ENCODE measurements around the gene DNAJC24. TPM values are rescaled to one million over a fixed set of nuclear protein-coding genes. Genes with fewer than 3 reads are reported as not detected.
"Not testable (repeated sequence)": the region's sequence is repeated elsewhere in the genome, so short reads cannot be mapped to it uniquely, and the experiment has no call there.

The DNAJC24 gene
- 10 to 100 TPM; 16.6 to 16.8 TPM for total RNA-seq

- peak; percentile 95 for DNase-seq
Measured at GRCh38 chr11:31369348-31370329, at the start of gene DNAJC24, which contains the start of gene DCDC1. DNAJC24 (plus strand) TSS chr11:31369860; CDS start chr11:31370749, 889 bp downstream. DCDC1 (minus strand) TSS chr11:31369739; CDS start chr11:31328280, 41,459 bp downstream.

GRCh38 chr11:31321494-31321893 lies 48.2 kb upstream of the DNAJC24 start:
- DNase-seq; H3K4me3 Mint-ChIP-seq; H3K27me3 Mint-ChIP-seq; POLR2A ChIA-PET; H3K9me3 Mint-ChIP-seq; CTCF ChIA-PET; H3K4me1 Mint-ChIP-seq; H3K27ac Mint-ChIP-seq; H3K36me3 Mint-ChIP-seq (ENCODE audit: low read depth): not testable (repeated sequence)

More at GRCh38 chr11:31369348-31370329, at the start of gene DNAJC24, which contains the start of gene DCDC1:
- ChIA-PET CTCF (interaction anchor here (0.8 to 1.1 kb wide), 3 partner anchors 9 to 290 kb away, joined by 3 to 5 read pairs (median 3); no protein-coding TSS in a partner anchor), POLR2A (no interaction called here)
- H3K27me3 Mint-ChIP-seq: peaks cover 8% of the 10 kb centered on the region
- peaks cover 4% of the 10 kb centered on the region for H3K36me3 Mint-ChIP-seq (ENCODE audit: low read depth)
- peak within 1 kb of the TSS; percentile 96 for H3K27ac Mint-ChIP-seq
- peak within 1 kb of the TSS; percentile 94 for H3K4me3 Mint-ChIP-seq
- no peaks in the 10 kb centered on the region for H3K9me3 Mint-ChIP-seq
- peaks cover 44% of the 10 kb centered on the region for H3K4me1 Mint-ChIP-seq

GRCh38 chr11:31323145-31323544 lies 46.5 kb upstream of the DNAJC24 start:
- Mint-ChIP-seq H3K36me3 (ENCODE audit: low read depth) (no peaks in the 10 kb centered on the region), H3K4me3 (no peak overlapping the region), H3K27me3 (no peaks in the 10 kb centered on the region), H3K9me3 (no peaks in the 10 kb centered on the region), H3K4me1 (peaks cover 5% of the 10 kb centered on the region), H3K27ac (no peak overlapping the region)
- ChIA-PET POLR2A (no interaction called here), CTCF (no interaction called here)
- DNase-seq: no peak

- DNase-seq: no peak
- H3K4me3 Mint-ChIP-seq: no peak overlapping the region
- ChIA-PET POLR2A (no interaction called here), CTCF (no interaction called here)
- no peaks in the 10 kb centered on the region for H3K36me3 Mint-ChIP-seq (ENCODE audit: low read depth)
- no peak overlapping the region for H3K27ac Mint-ChIP-seq
- no peaks in the 10 kb centered on the region for H3K27me3 Mint-ChIP-seq
- H3K9me3 Mint-ChIP-seq: no peaks in the 10 kb centered on the region
- H3K4me1 Mint-ChIP-seq: peaks cover 5% of the 10 kb centered on the region
Measured at GRCh38 chr11:31325160-31325559, 44.5 kb upstream of the DNAJC24 start.

- Mint-ChIP-seq H3K27me3 (no peaks in the 10 kb centered on the region), H3K27ac (no peak overlapping the region), H3K4me1 (peaks cover 5% of the 10 kb centered on the region), H3K4me3 (no peak overlapping the region), H3K9me3 (no peaks in the 10 kb centered on the region), H3K36me3 (ENCODE audit: low read depth) (no peaks in the 10 kb centered on the region)
- ChIA-PET CTCF (no interaction called here), POLR2A (no interaction called here)
- no peak for DNase-seq
Measured at GRCh38 chr11:31326470-31327148, 43.1 kb upstream of the DNAJC24 start.

GRCh38 chr11:31327417-31327816 lies 42.2 kb upstream of the DNAJC24 start:
- ChIA-PET CTCF (no interaction called here), POLR2A (no interaction called here)
- H3K9me3 Mint-ChIP-seq: no peaks in the 10 kb centered on the region
- no peak for DNase-seq
- peaks cover 5% of the 10 kb centered on the region for H3K4me1 Mint-ChIP-seq
- H3K4me3 Mint-ChIP-seq: no peak overlapping the region
- no peaks in the 10 kb centered on the region for H3K36me3 Mint-ChIP-seq (ENCODE audit: low read depth)
- H3K27me3 Mint-ChIP-seq: no peaks in the 10 kb centered on the region
- no peak overlapping the region for H3K27ac Mint-ChIP-seq

- Mint-ChIP-seq H3K27me3 (no peaks in the 10 kb centered on the region), H3K36me3 (ENCODE audit: low read depth) (no peaks in the 10 kb centered on the region), H3K27ac (no peak overlapping the region), H3K4me3 (no peak overlapping the region), H3K9me3 (no peaks in the 10 kb centered on the region), H3K4me1 (peaks cover 5% of the 10 kb centered on the region)
- DNase-seq: no peak
- ChIA-PET CTCF (no interaction called here), POLR2A (no interaction called here)
Measured at GRCh38 chr11:31328697-31329096, 41.0 kb upstream of the DNAJC24 start.

GRCh38 chr11:31337806-31338205 lies 31.9 kb upstream of the DNAJC24 start:
- Mint-ChIP-seq H3K27me3 (peaks cover 7% of the 10 kb centered on the region), H3K4me3 (no peak overlapping the region), H3K27ac (no peak overlapping the region), H3K9me3 (no peaks in the 10 kb centered on the region), H3K36me3 (ENCODE audit: low read depth) (no peaks in the 10 kb centered on the region), H3K4me1 (no peaks in the 10 kb centered on the region)
- POLR2A ChIA-PET: no interaction called here
- CTCF ChIA-PET: interaction anchor here (0.6 kb wide), 1 partner anchor 64 kb away, joined by 3 read pairs; no protein-coding TSS in a partner anchor
- DNase-seq: no peak

GRCh38 chr11:31340903-31341572 lies 28.6 kb upstream of the DNAJC24 start:
- ChIA-PET POLR2A (no interaction called here), CTCF (interaction anchor here (1.3 kb wide), 1 partner anchor 12 kb away, joined by 3 read pairs; no protein-coding TSS in a partner anchor)
- Mint-ChIP-seq H3K36me3 (ENCODE audit: low read depth) (no peaks in the 10 kb centered on the region), H3K9me3 (no peaks in the 10 kb centered on the region), H3K4me3 (no peak overlapping the region), H3K27me3 (peaks cover 9% of the 10 kb centered on the region), H3K4me1 (no peaks in the 10 kb centered on the region), H3K27ac (no peak overlapping the region)
- peak; percentile 16 for DNase-seq

GRCh38 chr11:31351168-31351567 lies 18.5 kb upstream of the DNAJC24 start:
- Mint-ChIP-seq H3K27ac (no peak overlapping the region), H3K9me3 (no peaks in the 10 kb centered on the region), H3K4me3 (no peak overlapping the region), H3K4me1 (no peaks in the 10 kb centered on the region), H3K27me3 (peaks cover 17% of the 10 kb centered on the region), H3K36me3 (ENCODE audit: low read depth) (no peaks in the 10 kb centered on the region)
- POLR2A ChIA-PET: no interaction called here
- CTCF ChIA-PET: interaction anchor here (1.3 kb wide), 1 partner anchor 607 kb away, joined by 3 read pairs; no protein-coding TSS in a partner anchor
- no peak for DNase-seq

GRCh38 chr11:31355131-31355530 lies 14.5 kb upstream of the DNAJC24 start:
- Mint-ChIP-seq H3K4me3 (no peak overlapping the region), H3K27ac (no peak overlapping the region), H3K9me3 (no peaks in the 10 kb centered on the region), H3K36me3 (ENCODE audit: low read depth) (no peaks in the 10 kb centered on the region), H3K4me1 (no peaks in the 10 kb centered on the region), H3K27me3 (peaks cover 12% of the 10 kb centered on the region)
- ChIA-PET POLR2A (no interaction called here), CTCF (interaction anchor here (0.6 to 1.6 kb wide), 2 partner anchors 9 to 327 kb away, joined by 3 to 4 read pairs; no protein-coding TSS in a partner anchor)
- no peak for DNase-seq

- ChIA-PET POLR2A (no interaction called here), CTCF (no interaction called here)
- Mint-ChIP-seq H3K36me3 (ENCODE audit: low read depth) (no peaks in the 10 kb centered on the region), H3K9me3 (no peaks in the 10 kb centered on the region), H3K4me1 (peaks cover 1% of the 10 kb centered on the region), H3K27me3 (peaks cover 12% of the 10 kb centered on the region), H3K27ac (no peak overlapping the region), H3K4me3 (no peak overlapping the region)
- DNase-seq: no peak
Measured at GRCh38 chr11:31355817-31356216, 13.8 kb upstream of the DNAJC24 start.

GRCh38 chr11:31361743-31362142 lies 7.9 kb upstream of the DNAJC24 start:
- Mint-ChIP-seq H3K4me3 (no peak overlapping the region), H3K4me1 (peaks cover 20% of the 10 kb centered on the region), H3K27me3 (peaks cover 8% of the 10 kb centered on the region), H3K27ac (no peak overlapping the region), H3K9me3 (no peaks in the 10 kb centered on the region), H3K36me3 (ENCODE audit: low read depth) (no peaks in the 10 kb centered on the region)
- CTCF ChIA-PET: no interaction called here
- POLR2A ChIA-PET: no interaction called here
- DNase-seq: no peak

Measured in activated CD4-positive, alpha-beta T cell treated with anti-CD3 and anti-CD28 coated beads, Interleukin-2, amount 10 ng/mL, durations not matched to agents 7 days and 5 days (primary cell).